Parathyroid adenoma (tissue), 2 donors: Measurements from ENCODE around the gene UBTD2.

Source experiments
- H2AFZ ChIP-seq: fragments of 300-600 bp; sonication (generic); one replicate; pipeline ENCODE4 v1.7.0; 2017; ENCODE audit warnings: antibody characterized with exemption, mild to moderate bottlenecking
- H3K27ac ChIP-seq: fragments of 300-600 bp; sonication (generic); one replicate; pipeline ENCODE4 v1.7.0; 2017
- H3K27me3 ChIP-seq: fragments of 300-600 bp; sonication (generic); one replicate; pipeline ENCODE4 v1.7.0; 2017; ENCODE audit warnings: low read length; ENCODE audit not compliant: control insufficient read depth, insufficient read depth
- H3K36me3 ChIP-seq: fragments of 300-600 bp; sonication (generic); one replicate; pipeline ENCODE4 v1.7.0; 2017; ENCODE audit warnings: low read length; ENCODE audit not compliant: control insufficient read depth, insufficient read depth
- H3K4me1 ChIP-seq: fragments of 300-600 bp; sonication (generic); one replicate; pipeline ENCODE4 v1.7.0; 2017; ENCODE audit warnings: control low read depth
- H3K4me2 ChIP-seq: fragments of 300-600 bp; sonication (generic); one replicate; pipeline ENCODE4 v1.7.0; 2017; ENCODE audit warnings: low read length
- H3K4me3 ChIP-seq: fragments of 300-600 bp; sonication (generic); one replicate; pipeline ENCODE4 v1.7.0; 2017; ENCODE audit warnings: low read depth, low read length
- H3K79me2 ChIP-seq: fragments of 300-600 bp; sonication (generic); one replicate; pipeline ENCODE4 v1.7.0; 2017; ENCODE audit warnings: control low read depth
- H3K9ac ChIP-seq: fragments of 300-600 bp; sonication (generic); one replicate; pipeline ENCODE4 v1.7.0; 2017; ENCODE audit warnings: mild to moderate bottlenecking
- H3K9me3 ChIP-seq: fragments of 300-600 bp; sonication (generic); one replicate; pipeline ENCODE4 v1.7.0; 2017; ENCODE audit warnings: low read length; ENCODE audit not compliant: control insufficient read depth
- TF ChIP-seq, protein P1 (sequence below): fragments of 300-600 bp; sonication (generic); IDR thresholded peaks from one replicate; pipeline ENCODE4 v1.7.0; 2017; ENCODE audit warnings: antibody characterized with exemption, mild to moderate bottlenecking
- donor health status: primary hyperparathyroidism.

UBTD2 gene

DNA sequence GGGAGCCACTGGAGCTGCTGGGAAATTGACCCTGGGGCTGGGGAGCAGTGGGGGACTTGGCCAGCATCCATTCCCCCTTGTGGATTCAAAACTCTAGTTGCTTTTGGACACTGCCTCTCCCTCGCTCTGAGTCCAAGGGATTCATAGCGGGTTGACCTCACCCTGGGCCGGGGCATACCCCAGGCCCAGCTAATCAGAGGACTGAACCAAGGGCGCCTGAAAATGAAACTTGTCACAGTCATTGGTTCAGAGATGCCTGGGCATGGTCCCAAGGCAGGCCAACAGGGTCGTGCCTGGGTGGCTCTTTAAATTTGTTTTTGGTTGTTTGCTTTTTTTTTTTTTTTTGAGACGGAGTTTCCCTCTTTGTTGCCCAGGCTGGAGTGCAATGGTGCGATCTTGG is 118.1 kb downstream of the UBTD2 start:
- Histone ChIP-seq H3K9me3 (no peaks in the 10 kb centered on the region), H3K9ac (no peak overlapping the region), H3K27me3 (no peaks in the 10 kb centered on the region), H2AFZ (no peak overlapping the region), H3K4me1 (no peaks in the 10 kb centered on the region), H3K27ac (no peak overlapping the region), H3K4me2 (no peak overlapping the region), H3K36me3 (no peaks in the 10 kb centered on the region), H3K4me3 (no peak overlapping the region), H3K79me2 (no peaks in the 10 kb centered on the region)
- TF ChIP-seq, protein P1, sequence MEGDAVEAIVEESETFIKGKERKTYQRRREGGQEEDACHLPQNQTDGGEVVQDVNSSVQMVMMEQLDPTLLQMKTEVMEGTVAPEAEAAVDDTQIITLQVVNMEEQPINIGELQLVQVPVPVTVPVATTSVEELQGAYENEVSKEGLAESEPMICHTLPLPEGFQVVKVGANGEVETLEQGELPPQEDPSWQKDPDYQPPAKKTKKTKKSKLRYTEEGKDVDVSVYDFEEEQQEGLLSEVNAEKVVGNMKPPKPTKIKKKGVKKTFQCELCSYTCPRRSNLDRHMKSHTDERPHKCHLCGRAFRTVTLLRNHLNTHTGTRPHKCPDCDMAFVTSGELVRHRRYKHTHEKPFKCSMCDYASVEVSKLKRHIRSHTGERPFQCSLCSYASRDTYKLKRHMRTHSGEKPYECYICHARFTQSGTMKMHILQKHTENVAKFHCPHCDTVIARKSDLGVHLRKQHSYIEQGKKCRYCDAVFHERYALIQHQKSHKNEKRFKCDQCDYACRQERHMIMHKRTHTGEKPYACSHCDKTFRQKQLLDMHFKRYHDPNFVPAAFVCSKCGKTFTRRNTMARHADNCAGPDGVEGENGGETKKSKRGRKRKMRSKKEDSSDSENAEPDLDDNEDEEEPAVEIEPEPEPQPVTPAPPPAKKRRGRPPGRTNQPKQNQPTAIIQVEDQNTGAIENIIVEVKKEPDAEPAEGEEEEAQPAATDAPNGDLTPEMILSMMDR = no peak

DNA sequence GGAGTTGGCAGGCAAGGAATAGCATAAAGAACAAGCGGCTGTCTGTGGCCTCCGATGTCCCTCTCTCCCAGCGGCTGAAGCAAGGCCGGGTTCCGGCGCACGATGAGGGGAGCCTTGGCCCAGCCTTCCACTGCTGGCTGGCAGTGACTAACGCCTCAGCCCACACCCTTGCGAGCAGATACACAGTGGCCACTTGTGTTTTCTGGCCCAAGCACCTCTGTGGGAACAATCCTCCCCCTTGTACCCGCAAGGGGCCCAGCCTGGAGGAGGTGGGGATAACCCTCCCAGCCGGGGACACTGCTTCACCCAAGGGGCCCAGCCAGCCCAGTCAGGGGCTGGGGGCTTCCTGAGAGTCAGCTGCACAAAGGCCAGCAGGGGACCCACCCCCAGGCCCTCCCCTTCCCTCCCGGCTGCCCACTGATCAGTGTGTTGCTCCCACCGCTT is 118.8 kb downstream of the UBTD2 start:
- Histone ChIP-seq H3K9me3 (no peaks in the 10 kb centered on the region), H2AFZ (no peak overlapping the region), H3K4me1 (no peaks in the 10 kb centered on the region), H3K27ac (no peak overlapping the region), H3K4me3 (no peak overlapping the region), H3K36me3 (no peaks in the 10 kb centered on the region), H3K27me3 (no peaks in the 10 kb centered on the region), H3K9ac (no peak overlapping the region), H3K4me2 (no peak overlapping the region), H3K79me2 (no peaks in the 10 kb centered on the region)
- TF ChIP-seq, protein P1 = no peak

DNA sequence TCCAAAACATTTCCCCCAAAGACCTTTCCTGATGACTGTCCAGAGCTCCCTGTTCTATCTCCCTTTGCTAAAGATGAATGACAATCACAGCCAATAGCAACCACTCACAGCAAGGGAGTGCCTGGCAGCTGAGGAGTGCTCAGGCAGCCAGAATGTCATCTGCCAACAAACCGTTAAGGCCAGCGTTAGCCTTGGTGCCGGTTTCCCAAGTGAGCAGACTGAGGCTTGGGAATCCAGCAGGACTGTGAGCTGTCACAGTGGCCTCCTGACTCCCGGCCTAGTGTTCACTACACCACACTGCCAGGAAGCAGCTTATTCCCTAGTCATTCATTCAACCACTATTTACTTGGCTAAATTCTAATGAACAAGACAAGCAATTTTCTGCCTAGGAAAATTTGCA is 120.2 kb downstream of the UBTD2 start:
- no peaks in the 10 kb centered on the region for H3K9me3 ChIP-seq
- H3K79me2 ChIP-seq = no peaks in the 10 kb centered on the region
- H3K4me2 ChIP-seq = no peak overlapping the region
- no peaks in the 10 kb centered on the region for H3K27me3 ChIP-seq
- no peak overlapping the region for H3K27ac ChIP-seq
- H3K4me3 ChIP-seq = no peak overlapping the region
- H2AFZ ChIP-seq = no peak overlapping the region
- TF ChIP-seq, protein P1 = no peak
- no peak overlapping the region for H3K9ac ChIP-seq
- H3K4me1 ChIP-seq = no peaks in the 10 kb centered on the region
- no peaks in the 10 kb centered on the region for H3K36me3 ChIP-seq

DNA sequence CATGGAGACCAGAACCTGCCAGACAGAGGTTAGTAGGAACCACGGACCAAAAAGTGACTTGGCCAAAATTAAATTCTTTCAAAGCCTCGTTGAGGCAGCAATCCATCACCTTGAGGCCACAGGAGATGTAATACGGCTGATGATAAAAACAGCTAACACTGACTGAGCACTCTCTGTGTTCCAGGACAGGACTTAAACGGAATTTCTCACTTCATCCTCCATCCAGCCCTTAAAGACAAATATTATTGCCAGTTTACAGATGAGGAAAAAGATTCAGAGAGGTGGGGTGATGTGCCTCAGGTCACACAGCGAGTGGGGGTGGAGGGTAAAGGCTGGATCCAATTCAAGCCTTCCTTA is 120.6 kb downstream of the UBTD2 start:
- Histone ChIP-seq H3K9ac (no peak overlapping the region), H3K79me2 (no peaks in the 10 kb centered on the region), H3K9me3 (no peaks in the 10 kb centered on the region), H3K27me3 (no peaks in the 10 kb centered on the region), H3K27ac (no peak overlapping the region), H3K4me1 (no peaks in the 10 kb centered on the region), H3K36me3 (no peaks in the 10 kb centered on the region), H2AFZ (no peak overlapping the region), H3K4me2 (no peak overlapping the region), H3K4me3 (no peak overlapping the region)
- TF ChIP-seq, protein P1 = no peak

DNA sequence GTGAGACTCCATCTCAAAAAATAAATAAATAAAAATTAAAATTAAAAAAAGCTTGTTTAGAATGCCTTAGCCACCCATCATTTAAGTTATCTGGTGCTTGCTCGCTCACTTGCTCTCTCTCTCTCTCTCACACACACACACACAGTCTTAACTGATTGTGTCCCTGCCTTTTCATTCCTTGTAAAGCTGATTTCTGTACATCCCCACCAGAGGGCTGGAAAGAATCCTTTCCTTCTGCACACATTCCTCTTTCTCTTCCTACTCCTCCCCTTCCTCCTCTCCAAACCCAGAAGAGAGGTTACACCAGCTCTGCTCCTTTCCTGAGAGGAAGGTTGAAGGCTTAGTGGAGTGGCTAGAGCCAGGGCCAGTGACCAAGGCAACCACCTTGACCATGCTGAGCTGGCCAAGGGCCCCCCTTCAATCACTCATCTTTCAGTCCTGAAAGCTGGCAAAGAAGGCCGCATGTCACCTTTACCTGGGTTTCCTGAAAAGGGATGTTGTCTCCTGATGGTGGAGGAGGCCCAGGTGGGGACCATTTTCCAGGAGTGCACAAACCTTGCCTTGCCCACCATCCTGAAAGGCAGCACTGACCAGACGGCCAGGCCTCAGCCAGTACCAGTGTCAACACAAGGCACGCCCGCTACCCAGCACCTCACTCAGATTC is 121.1 kb downstream of the UBTD2 start:
- Histone ChIP-seq H3K79me2 (no peaks in the 10 kb centered on the region), H3K36me3 (no peaks in the 10 kb centered on the region), H2AFZ (no peak overlapping the region), H3K4me2 (no peak overlapping the region), H3K4me3 (no peak overlapping the region), H3K27ac (no peak overlapping the region), H3K9me3 (no peaks in the 10 kb centered on the region), H3K4me1 (no peaks in the 10 kb centered on the region), H3K27me3 (no peaks in the 10 kb centered on the region), H3K9ac (no peak overlapping the region)
- TF ChIP-seq, protein P1 = no peak
